Measurements from ENCODE around the gene CCP110.

The CCP110 gene

DNA sequence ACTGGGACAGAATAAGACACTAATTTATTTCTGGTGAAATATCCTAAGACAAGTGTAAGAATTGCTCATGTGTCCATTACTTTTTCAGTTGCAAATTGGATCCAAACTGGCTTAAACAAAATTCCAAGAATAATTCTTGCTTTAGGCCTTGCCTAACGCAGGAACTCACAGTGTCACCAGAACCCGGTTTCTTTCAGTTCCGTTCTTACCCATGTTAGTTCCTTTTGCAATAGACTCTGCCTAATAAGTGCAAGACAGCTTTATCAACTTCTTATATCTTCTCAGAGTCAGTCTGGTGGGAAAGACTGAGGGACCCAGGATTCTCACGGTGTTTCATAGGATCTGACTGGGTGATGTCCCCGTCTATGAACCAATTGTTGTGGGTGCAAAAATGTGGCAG lies 26.6 kb upstream of the CCP110 start:
- ATAC-seq (replicated peaks): no peak
- H3K36me3 Mint-ChIP-seq: peaks cover 14 to 20% of the 10 kb centered on the region in 2 donors
- H3K27ac Mint-ChIP-seq: no peak overlapping the region
- H3K4me3 Mint-ChIP-seq: no peak overlapping the region
- no peak for DNase-seq
- peaks cover 7 to 14% of the 10 kb centered on the region in 2 donors for H3K4me1 Mint-ChIP-seq
- H3K9me3 Mint-ChIP-seq: peaks cover 0 to 3% of the 10 kb centered on the region in 2 donors
- H3K27me3 Mint-ChIP-seq: no peaks in the 10 kb centered on the region

DNA sequence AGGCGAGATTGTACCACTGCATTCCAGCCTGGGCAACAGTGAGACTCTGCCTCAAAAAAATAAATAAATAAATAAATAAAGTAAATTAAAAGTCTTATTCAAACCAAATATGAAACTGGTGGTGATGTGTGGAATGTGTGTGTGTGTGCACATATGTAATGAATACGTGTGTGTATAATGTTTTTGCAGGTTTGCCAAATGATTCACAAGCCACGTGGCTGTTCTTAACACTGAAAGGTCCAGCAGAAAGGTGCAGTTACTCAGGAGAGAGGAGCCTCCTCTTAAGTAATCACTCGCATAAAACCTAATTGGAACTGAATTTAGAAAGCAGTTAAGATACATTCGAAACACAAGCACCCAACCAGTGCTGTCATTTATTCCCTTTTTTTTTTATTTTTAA lies 24.7 kb upstream of the CCP110 start:
- Mint-ChIP-seq H3K27me3 (no peaks in the 10 kb centered on the region), H3K4me1 (peaks cover 4% of the 10 kb centered on the region in 2 donors), H3K9me3 (no peaks in the 10 kb centered on the region), H3K4me3 (no peak overlapping the region), H3K27ac (no peak overlapping the region), H3K36me3 (peaks cover 21 to 37% of the 10 kb centered on the region in 2 donors)
- no peak for DNase-seq
- ATAC-seq (replicated peaks): no peak

DNA sequence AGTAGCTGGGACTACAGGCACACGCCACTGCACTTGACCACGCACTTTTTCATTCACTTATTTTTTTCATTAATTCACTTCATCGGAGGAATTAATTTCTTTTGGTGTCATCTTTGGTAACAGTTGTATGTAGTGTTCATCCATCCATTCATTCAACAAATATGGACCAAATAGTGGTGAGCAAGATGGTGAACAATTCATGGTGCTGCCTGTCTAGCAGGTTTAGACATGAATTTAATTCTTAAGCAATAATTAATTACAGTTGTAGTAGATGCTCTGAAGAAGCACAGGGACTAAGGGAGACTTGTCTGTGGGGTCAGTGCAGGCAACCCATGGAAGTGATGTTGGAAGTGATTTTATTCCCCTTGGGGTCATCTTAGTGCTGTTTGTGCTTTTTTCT lies 24.3 kb upstream of the CCP110 start:
- Mint-ChIP-seq H3K27ac (no peak overlapping the region), H3K27me3 (no peaks in the 10 kb centered on the region), H3K9me3 (no peaks in the 10 kb centered on the region), H3K36me3 (peaks cover 25 to 41% of the 10 kb centered on the region in 2 donors), H3K4me3 (no peak overlapping the region), H3K4me1 (no peaks in the 10 kb centered on the region)
- no peak for ATAC-seq (replicated peaks)
- DNase-seq: no peak

DNA sequence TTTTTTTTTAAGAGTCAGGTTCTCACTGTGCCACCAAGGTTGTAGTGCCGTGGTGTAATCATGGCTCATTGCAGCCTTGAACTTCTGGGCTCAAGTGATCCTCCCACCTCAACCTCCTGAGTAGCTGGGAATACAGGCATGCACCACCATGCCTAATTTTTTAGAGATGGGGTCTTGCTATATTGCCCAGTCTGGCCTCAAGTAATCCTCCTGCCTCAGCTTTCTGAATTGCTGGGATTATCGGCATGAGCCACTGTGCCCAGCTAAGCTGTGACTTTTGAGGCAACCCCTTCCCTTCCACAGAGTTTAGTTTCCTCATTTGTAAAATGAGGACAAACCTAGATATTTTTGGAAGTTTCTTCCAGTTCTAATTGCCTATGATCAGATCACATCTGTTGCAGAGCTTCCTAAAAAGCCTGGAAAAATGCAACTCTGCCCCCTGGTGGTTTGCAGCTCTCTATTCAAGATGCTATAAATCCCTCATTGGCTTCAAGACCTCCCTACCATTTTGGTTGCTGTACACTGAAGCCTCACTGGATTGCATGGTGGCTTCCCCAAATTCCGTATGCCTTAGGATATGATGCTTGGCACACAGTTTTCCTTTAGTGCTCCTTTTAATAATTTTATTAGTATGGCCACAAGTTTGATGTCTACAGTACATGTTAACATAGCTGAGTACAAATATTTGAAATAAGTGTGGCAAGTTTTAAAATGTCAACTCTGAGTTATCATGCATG lies 21.2 kb upstream of the CCP110 start:
- H3K27ac Mint-ChIP-seq: no peak overlapping the region
- no peaks in the 10 kb centered on the region for H3K9me3 Mint-ChIP-seq
- H3K36me3 Mint-ChIP-seq: peaks cover 35 to 60% of the 10 kb centered on the region in 2 donors
- no peak overlapping the region for H3K4me3 Mint-ChIP-seq
- H3K4me1 Mint-ChIP-seq: no peaks in the 10 kb centered on the region
- no peaks in the 10 kb centered on the region for H3K27me3 Mint-ChIP-seq
- ATAC-seq (replicated peaks): peak; percentile 72 to 75
- DNase-seq: no peak

DNA sequence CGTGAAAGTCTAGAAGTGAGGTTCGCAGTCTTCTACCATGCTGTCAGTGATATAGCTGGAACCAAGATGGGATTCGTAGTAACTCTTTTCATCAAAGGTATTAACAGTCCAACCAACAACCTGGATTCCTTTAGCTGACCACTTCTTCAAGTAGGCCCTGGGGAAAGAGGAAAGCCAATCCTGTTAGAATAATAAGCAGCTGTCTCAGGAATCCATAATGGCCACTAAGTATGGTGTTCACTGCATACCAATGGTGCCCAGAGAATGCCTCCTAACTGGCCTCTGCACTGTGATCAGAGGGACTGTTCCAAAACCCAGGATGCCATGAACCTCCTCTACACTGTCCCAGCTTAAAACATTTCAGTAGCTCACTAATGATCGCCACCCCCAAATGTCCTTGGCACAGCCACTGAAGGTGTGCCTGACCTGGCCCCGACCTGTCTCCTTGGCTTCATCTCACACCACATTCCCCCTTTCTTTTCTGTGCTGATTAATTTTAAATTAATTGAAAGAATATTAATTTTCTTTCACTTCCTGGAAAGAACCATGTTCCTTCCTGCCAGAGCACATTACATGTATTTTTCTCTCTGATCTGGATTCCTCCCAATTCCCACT lies 20.2 kb upstream of the CCP110 start:
- no peaks in the 10 kb centered on the region for H3K9me3 Mint-ChIP-seq
- no peak for DNase-seq

DNA sequence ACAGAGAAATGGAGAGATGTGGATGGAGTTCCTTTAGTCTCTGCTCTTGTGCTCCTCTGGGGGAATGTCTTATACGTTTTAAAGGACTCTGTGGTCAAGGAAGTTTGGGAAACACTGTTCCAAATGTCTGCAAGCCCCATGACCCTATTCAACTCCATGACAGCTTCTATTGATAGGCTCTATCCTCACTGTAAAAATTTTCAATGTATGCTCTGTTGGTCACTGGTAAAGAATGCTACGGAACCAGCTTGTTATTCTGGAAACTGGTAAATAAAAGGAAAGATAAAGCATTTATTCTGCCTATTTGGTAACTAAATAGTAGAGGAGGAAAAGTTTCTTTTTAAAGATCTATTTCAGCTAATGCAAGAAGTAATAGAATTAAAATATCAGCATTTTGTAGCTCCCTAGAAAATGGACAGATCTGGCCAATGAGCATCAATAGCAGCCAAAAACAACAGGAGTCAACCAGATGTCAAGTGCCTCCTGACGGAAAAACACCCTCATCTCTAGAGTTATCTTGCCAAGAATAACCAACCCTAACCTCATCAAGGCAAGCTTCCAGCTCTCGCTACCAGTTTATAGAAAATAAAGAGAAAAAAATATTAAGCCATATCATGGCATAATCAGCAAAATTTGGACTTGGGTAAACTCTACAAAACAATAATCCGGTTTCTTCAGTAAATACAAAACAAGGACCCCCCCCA lies 18.0 kb upstream of the CCP110 start:
- H3K27ac Mint-ChIP-seq: no peak overlapping the region
- H3K9me3 Mint-ChIP-seq: no peaks in the 10 kb centered on the region
- H3K4me3 Mint-ChIP-seq: no peak overlapping the region
- DNase-seq (no peak), ATAC-seq (replicated peaks) (no peak)
- peaks cover 31 to 50% of the 10 kb centered on the region in 2 donors for H3K36me3 Mint-ChIP-seq
- no peaks in the 10 kb centered on the region for H3K4me1 Mint-ChIP-seq
- H3K27me3 Mint-ChIP-seq: no peaks in the 10 kb centered on the region

More for the DNA sequence above, 20.2 kb upstream of the CCP110 start:
- Mint-ChIP-seq H3K4me1 (no peaks in the 10 kb centered on the region), H3K27ac (no peak overlapping the region), H3K4me3 (no peak overlapping the region), H3K27me3 (no peaks in the 10 kb centered on the region), H3K36me3 (peaks cover 35 to 60% of the 10 kb centered on the region in 2 donors)
- no peak for ATAC-seq (replicated peaks)

DNA sequence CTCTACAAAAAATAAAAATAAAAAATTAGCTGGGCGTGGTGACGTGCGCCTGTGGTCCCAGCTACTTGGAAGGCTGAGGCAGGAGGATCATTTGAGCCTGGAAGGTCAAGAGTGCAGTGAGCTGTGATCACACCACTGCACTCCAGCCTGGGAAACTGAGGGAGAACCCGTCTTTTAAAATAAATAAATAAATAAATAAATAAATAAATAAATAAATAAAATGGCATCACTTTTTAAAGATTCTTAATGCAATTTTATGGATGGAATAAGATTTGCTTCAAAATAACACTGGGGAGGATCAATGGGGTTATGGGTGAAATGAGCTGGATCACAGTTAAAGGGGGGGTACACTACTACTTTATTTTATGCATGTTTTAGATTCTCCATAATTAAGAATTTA lies 16.8 kb upstream of the CCP110 start:
- Mint-ChIP-seq H3K27me3 (no peaks in the 10 kb centered on the region), H3K4me3 (no peak overlapping the region), H3K9me3 (no peaks in the 10 kb centered on the region), H3K4me1 (peaks cover 0 to 2% of the 10 kb centered on the region in 2 donors), H3K27ac (no peak overlapping the region), H3K36me3 (peaks cover 26 to 48% of the 10 kb centered on the region in 2 donors)
- ATAC-seq (replicated peaks) (no peak), DNase-seq (no peak)

DNA sequence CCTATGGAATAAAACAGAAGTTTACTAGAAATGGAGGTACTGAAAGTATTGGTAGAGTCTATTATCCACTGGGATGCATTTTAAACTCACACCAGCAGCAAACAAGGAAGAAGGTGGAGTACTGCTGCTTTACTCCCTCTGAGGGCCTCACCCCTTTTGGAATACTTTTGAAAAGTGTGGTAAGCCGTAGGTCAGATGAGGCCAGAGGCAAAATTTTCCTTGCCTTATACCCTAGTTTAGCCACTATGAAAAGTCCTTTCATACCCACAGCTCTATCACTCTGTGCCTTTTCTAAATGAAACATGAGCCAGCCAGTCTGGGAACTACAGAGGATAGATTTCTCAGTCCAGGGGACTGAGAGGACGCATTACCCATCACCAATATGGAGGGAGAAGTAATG lies 15.9 kb upstream of the CCP110 start:
- Mint-ChIP-seq H3K4me1 (peaks cover 0 to 2% of the 10 kb centered on the region in 2 donors), H3K27me3 (no peaks in the 10 kb centered on the region), H3K9me3 (no peaks in the 10 kb centered on the region), H3K27ac (no peak overlapping the region), H3K4me3 (no peak overlapping the region), H3K36me3 (peaks cover 27 to 49% of the 10 kb centered on the region in 2 donors)
- ATAC-seq (replicated peaks) (no peak), DNase-seq (no peak)

DNA sequence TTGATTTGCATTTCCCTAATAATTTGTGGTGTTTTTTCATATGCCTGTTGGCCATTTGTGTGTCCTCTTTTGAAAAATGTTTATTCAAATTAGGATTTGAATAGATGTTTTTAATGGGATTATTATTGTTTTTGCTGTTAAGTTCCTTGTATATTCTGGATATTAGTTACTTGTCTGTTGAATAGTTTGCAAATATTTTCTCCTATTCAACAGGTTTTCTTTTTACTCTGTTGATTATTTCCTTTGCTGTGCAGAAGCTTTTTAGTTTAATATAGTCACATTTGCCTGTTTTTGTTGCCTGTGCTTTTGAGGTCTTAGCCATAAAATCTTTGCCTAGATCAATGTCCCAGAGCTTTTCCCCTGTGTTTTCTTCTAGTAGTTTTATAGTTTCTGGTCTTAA lies 11.4 kb upstream of the CCP110 start:
- H3K4me1 Mint-ChIP-seq: peaks cover 10 to 11% of the 10 kb centered on the region in 2 donors
- H3K36me3 Mint-ChIP-seq: peaks cover 28 to 42% of the 10 kb centered on the region in 2 donors
- H3K27ac Mint-ChIP-seq: no peak overlapping the region
- H3K4me3 Mint-ChIP-seq: no peak overlapping the region
- H3K9me3 Mint-ChIP-seq: no peaks in the 10 kb centered on the region
- ATAC-seq (replicated peaks) (no peak), DNase-seq (no peak)
- no peaks in the 10 kb centered on the region for H3K27me3 Mint-ChIP-seq

DNA sequence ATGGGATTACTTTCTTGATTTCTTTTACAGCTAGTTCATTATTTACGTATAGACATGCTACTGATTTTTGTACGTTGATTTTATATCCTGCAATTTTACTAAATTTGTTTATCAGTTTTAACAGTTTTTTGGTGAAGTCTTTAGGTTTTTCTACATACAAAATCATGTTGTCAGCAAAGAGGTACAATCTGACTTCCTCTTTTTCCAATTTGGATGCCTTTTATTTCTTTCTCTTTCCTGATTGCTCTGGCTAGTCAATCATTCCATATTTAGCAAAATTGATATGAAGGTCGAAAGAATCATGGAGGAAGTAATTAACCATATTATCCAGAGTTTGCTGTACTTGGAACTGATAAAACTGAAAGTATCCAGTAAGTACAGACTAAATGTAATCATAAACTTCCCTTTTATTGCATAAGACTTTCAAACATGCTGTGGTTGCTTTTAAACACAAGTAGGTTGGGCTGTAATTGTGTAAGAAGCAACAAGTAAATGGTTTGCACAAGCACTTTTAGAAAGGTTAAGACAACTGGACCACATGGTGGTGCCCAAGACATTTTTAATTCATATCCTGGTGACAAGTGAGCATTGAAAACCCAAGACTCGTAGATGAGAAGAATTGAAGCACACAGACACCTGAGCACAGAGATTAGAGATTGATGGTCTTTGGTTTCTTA lies 10.2 kb upstream of the CCP110 start:
- Mint-ChIP-seq H3K27ac (no peak overlapping the region), H3K4me1 (peaks cover 10 to 15% of the 10 kb centered on the region in 2 donors), H3K27me3 (no peaks in the 10 kb centered on the region), H3K4me3 (peak overlapping the region in 1 of 2 donors; percentile 46), H3K36me3 (peaks cover 32 to 44% of the 10 kb centered on the region in 2 donors), H3K9me3 (no peaks in the 10 kb centered on the region)
- DNase-seq (no peak), ATAC-seq (replicated peaks) (no peak)

DNA sequence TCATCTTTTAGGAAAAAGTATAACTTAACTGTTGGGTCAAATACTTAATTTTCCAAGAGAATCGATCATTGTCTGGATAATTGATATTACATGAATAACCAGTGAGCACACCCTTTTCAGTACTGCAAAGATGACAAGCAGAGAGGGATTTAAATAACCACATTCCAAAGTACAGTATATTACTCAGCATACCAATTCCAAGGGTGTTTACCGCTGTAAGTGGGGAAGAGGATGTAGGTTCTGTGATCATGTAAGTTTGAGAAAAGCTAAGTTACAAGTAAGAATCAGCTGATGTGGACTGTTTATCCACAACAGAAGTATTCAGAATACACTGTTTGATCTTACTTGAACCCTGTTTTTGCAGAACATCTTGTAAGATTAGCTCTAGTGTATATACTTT lies 8.0 kb upstream of the CCP110 start:
- Mint-ChIP-seq H3K9me3 (no peaks in the 10 kb centered on the region), H3K27ac (no peak overlapping the region), H3K4me1 (peaks cover 13 to 29% of the 10 kb centered on the region in 2 donors), H3K36me3 (peaks cover 33 to 44% of the 10 kb centered on the region in 2 donors), H3K27me3 (no peaks in the 10 kb centered on the region), H3K4me3 (no peak overlapping the region)
- ATAC-seq (replicated peaks): no peak
- DNase-seq: no peak

DNA sequence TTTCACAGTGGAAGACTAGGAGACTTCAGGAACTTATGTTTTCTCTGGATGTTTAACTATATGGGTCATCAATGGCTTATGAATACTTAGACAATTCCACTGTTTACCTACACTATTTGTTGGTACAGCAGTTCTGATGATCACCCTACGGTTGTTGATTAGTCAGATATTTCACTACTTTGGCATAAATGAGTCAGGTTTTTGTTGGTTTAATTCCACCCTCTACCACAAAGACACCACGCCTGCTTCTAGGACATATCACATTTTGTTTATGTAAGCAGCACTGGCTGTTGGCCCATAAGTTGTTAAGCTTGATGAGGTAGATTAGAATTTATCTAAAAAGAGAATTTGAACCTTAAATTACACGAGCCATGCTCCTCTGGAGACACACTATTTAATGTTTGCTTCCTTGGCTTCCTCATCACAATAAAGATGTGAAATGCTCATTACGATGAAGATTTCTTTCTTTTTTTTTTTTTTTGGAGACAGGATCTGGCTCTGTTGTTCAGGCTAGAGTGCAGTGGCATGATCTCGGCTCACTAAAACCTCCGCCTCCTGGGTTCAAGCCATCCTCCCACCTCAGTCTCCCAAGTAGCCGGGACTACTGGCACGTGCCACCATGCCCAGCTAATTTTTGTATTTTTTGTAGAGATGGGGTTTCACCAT lies 6.2 kb upstream of the CCP110 start:
- peaks cover 22 to 41% of the 10 kb centered on the region in 2 donors for H3K4me1 Mint-ChIP-seq
- H3K9me3 Mint-ChIP-seq: no peaks in the 10 kb centered on the region
- H3K4me3 Mint-ChIP-seq: no peak overlapping the region
- peaks cover 30 to 36% of the 10 kb centered on the region in 2 donors for H3K36me3 Mint-ChIP-seq
- DNase-seq (no peak), ATAC-seq (replicated peaks) (no peak)
- H3K27me3 Mint-ChIP-seq: no peaks in the 10 kb centered on the region
- H3K27ac Mint-ChIP-seq: no peak overlapping the region

DNA sequence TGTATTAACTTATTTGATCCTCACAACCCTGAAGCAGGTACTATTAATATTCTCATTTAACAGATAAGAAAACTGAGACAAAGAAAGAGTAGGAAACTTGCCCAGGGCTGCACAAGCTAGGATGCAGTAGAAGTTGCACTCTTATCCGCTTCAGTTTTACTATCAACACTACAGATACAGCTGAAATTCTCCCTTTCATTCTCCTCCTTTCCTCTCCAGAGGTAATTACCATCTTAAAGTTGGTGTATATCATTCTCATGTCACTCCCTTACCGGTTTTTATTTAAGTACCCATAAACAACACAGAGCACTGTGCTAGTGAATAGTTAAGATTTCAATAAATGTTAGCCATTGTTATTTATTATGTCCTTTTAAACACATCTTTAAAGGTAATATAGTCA lies 5.4 kb upstream of the CCP110 start:
- peaks cover 22 to 42% of the 10 kb centered on the region in 2 donors for H3K4me1 Mint-ChIP-seq
- peaks cover 23 to 28% of the 10 kb centered on the region in 2 donors for H3K36me3 Mint-ChIP-seq
- ATAC-seq (replicated peaks) (no peak), DNase-seq (no peak)
- no peaks in the 10 kb centered on the region for H3K9me3 Mint-ChIP-seq
- H3K27me3 Mint-ChIP-seq: no peaks in the 10 kb centered on the region
- no peak overlapping the region for H3K4me3 Mint-ChIP-seq
- no peak overlapping the region for H3K27ac Mint-ChIP-seq

DNA sequence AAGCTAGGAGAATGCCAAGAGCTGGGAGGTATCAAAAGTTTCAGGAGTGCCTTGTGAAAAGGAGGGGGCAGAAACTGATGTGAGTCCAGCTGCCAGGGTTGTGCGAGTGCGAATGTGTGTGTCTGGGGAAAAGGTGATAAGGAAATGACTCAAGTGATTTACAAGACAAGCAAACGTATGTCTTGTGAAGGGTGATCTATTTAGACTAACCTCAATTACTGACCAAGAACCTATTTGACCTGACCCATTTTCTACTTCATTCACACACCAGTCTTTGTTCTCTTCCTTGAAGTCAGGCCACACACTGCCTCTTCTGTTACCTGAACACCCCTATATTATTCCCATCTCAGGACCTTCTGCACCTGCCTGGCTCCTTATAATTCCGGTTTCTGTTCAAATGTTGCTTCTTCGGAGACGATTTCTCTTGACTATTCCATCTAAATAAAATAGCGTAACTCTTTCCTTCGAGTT lies 2.8 kb upstream of the CCP110 start:
- H3K36me3 Mint-ChIP-seq: peaks cover 16 to 17% of the 10 kb centered on the region in 2 donors
- no peak for ATAC-seq (replicated peaks)
- H3K4me3 Mint-ChIP-seq: peak overlapping the region; percentile 84 to 96
- peaks cover 24 to 48% of the 10 kb centered on the region in 2 donors for H3K4me1 Mint-ChIP-seq
- peak overlapping the region; percentile 95 for H3K27ac Mint-ChIP-seq
- H3K9me3 Mint-ChIP-seq: no peaks in the 10 kb centered on the region
- no peak for DNase-seq
- no peaks in the 10 kb centered on the region for H3K27me3 Mint-ChIP-seq

All from stimulated activated naive B cell treated with anti-CD40 and anti-IgM and Interleukin-4, amounts not matched to agents 10 μg/mL and 1 μg/mL and 100 μg/mL, for 72 hours (primary cell).